Spleen (tissue), 11 donors: ENCODE results near the gene UGT1A9. TPM values are rescaled to one million over a fixed set of nuclear protein-coding genes. Genes with fewer than 3 reads are reported as not detected.
"Not testable (repeated sequence)": the region's sequence is repeated elsewhere in the genome, so short reads cannot be mapped to it uniquely, and the experiment has no call there.

Source experiments
- DNase-seq: peaks from one replicate; pipeline ENCODE4 v3.0.0-alpha.2; 2020
- H3K27ac ChIP-seq, 8 donors: fragments of 200-600 bp; sonication (generic) in 7 of 8; 1 replicate in 4 of 8; 2 replicates in 4 of 8; pipeline versions ENCODE4 v1.5.0 to v1.8.0; 2016 to 2021; ENCODE audit warnings: inconsistent platforms in 4 of 8, mild to moderate bottlenecking in 4 of 8, moderate library complexity in 1 of 8
- H3K27me3 ChIP-seq, 7 donors: fragments of 200-600 bp; sonication (generic) in 6 of 7; replicated peaks in 1 of 7; 1 replicate in 4 of 7; 2 replicates in 3 of 7; pipeline versions ENCODE4 v1.5.0 to v1.8.0; 2016 to 2021; ENCODE audit warnings: inconsistent platforms in 3 of 7, mild to moderate bottlenecking in 1 of 7
- H3K36me3 ChIP-seq, 6 donors: fragments of 200-600 bp; sonication (generic) in 5 of 6; 1 replicate in 4 of 6; 2 replicates in 2 of 6; pipeline versions ENCODE4 v1.5.0 to v1.8.0; 2016 to 2021; ENCODE audit warnings: inconsistent platforms in 2 of 6
- H3K4me1 ChIP-seq, 6 donors: fragments of 200-600 bp; sonication (generic) in 5 of 6; 1 replicate in 3 of 6; 2 replicates in 3 of 6; pipeline versions ENCODE4 v1.5.0 to v1.8.0; 2016 to 2021; ENCODE audit warnings: inconsistent platforms in 3 of 6
- H3K4me3 ChIP-seq, 8 donors: fragments of 200-600 bp; sonication (generic) in 7 of 8; 1 replicate in 4 of 8; 2 replicates in 4 of 8; pipeline versions ENCODE4 v1.5.0 to v1.8.0; 2016 to 2021; ENCODE audit warnings: inconsistent platforms in 4 of 8, mild to moderate bottlenecking in 4 of 8, moderate library complexity in 2 of 8
- H3K9me3 ChIP-seq, 8 donors: fragments of 200-600 bp; sonication (generic) in 7 of 8; 1 replicate in 4 of 8; 2 replicates in 4 of 8; pipeline versions ENCODE4 v1.5.0 to v1.8.0; 2016 to 2021; ENCODE audit warnings: inconsistent platforms in 4 of 8
- POLR2A ChIP-seq, 3 donors: fragments of 450-650 bp; IDR thresholded peaks; one replicate each; pipeline ENCODE4 v1.5.1; 2017; ENCODE audit warnings: antibody characterized with exemption in 3 of 3, mild to moderate bottlenecking in 1 of 3
- POLR2AphosphoS5 ChIP-seq, 3 donors: sonication (generic); formaldehyde crosslinking; IDR thresholded peaks; one replicate each; pipeline ENCODE4 v1.5.1; 2017; ENCODE audit warnings: antibody characterized with exemption in 3 of 3
- WGBS, 5 donors: extraction: QIAGEN DNeasy Blood & Tissue Kit in 3 of 5; methylation state at CpG; one replicate each; pipeline versions ENCODE4 v1.1.5 to v1.1.7; 2013 to 2018; 5-methylcytosine and 5-hydroxymethylcytosine counted together
- intact Hi-C: fragments of 100-400 bp; cut with DNase I; formaldehyde crosslinking; loops from one replicate; pipeline ENCODE4 v1.15.0; 2023; ENCODE audit warnings: low total_unique reads
- polyA plus RNA-seq, 3 donors: library from polyadenylated mRNA; stranded (reverse); fragments of 200-250 nt; gene quantifications; one replicate each; pipeline ENCODE4 v1.2.1, GENCODE V29; 2013
- total RNA-seq, 7 donors: library from RNA; depleted of rRNA in 3 of 7; stranded (reverse); fragments of >200 nt in 3 of 7; fragmentation: NEBNext Ultra II Directional in 4 of 7; extraction: Animal tissue kit (Norgen Biotek cat#: 25700) in 4 of 7; gene quantifications; one replicate each; pipeline versions ENCODE4 v1.1.0 to v1.2.1, GENCODE V29; 2016 to 2021
- TF ChIP-seq, protein P1 (sequence below), 11 experiments: fragments of 200-600 bp in 7 of 11; fragments of 450-650 bp in 4 of 11; sonication (generic) in 4 of 11; IDR thresholded peaks in 8 of 11; conservative IDR thresholded peaks in 3 of 11; 1 replicate in 7 of 11; 2 replicates in 4 of 11; pipeline versions ENCODE4 v1.4.0 to v1.8.0; 2016 to 2021; ENCODE audit warnings: antibody characterized with exemption in 11 of 11, inconsistent platforms in 4 of 11, mild to moderate bottlenecking in 1 of 11
- donor health status: healthy with polysubstance abuse.
- donor health status: DM: no; HTN: no; CAD: no; lungs with moderate emphysema.
- donor health status: DM: no; HTN: no; CAD: no.
- donor health status: Bipolar disorder and iron deficiency.
- donor health status: healthy.
- donor health status: DM: no; HTN: no; CAD: no.
- donor health status: DM: yes; HTN: yes; CAD: no.

UGT1A9 gene
- total and polyA plus RNA-seq, 10 donors: not detected

DNA sequence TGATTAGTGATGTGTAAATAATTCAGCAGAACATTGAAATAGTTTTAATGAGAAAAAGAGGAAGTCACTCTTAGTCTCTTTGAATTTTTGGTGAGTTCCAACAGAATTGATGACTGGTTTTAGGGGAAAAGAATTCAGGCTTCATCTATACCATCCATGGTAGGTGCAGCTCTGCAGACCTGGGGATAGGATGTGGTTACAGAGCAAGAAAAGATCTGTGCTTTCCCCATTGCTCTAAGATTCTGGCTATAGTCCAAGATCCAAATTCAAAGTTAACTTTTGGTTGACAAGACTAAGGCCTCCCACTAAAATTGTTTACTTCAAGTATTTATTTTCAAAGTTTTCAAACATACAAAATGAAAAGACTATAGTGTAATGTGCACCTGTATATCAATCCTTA is 31.8 kb upstream of the UGT1A9 start:
- no peak for DNase-seq
- TF ChIP-seq POLR2AphosphoS5 (IDR thresholded peaks at IDR 0.05): no peak
- TF ChIP-seq POLR2A (IDR thresholded peaks at IDR 0.05): no peak
- TF ChIP-seq, protein P1, sequence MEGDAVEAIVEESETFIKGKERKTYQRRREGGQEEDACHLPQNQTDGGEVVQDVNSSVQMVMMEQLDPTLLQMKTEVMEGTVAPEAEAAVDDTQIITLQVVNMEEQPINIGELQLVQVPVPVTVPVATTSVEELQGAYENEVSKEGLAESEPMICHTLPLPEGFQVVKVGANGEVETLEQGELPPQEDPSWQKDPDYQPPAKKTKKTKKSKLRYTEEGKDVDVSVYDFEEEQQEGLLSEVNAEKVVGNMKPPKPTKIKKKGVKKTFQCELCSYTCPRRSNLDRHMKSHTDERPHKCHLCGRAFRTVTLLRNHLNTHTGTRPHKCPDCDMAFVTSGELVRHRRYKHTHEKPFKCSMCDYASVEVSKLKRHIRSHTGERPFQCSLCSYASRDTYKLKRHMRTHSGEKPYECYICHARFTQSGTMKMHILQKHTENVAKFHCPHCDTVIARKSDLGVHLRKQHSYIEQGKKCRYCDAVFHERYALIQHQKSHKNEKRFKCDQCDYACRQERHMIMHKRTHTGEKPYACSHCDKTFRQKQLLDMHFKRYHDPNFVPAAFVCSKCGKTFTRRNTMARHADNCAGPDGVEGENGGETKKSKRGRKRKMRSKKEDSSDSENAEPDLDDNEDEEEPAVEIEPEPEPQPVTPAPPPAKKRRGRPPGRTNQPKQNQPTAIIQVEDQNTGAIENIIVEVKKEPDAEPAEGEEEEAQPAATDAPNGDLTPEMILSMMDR (IDR thresholded peaks at IDR 0.05 in 8 of 11, conservative IDR thresholded peaks at IDR 0.05 in 3 of 11): no peak
- intact Hi-C loops: no loop called here

DNA sequence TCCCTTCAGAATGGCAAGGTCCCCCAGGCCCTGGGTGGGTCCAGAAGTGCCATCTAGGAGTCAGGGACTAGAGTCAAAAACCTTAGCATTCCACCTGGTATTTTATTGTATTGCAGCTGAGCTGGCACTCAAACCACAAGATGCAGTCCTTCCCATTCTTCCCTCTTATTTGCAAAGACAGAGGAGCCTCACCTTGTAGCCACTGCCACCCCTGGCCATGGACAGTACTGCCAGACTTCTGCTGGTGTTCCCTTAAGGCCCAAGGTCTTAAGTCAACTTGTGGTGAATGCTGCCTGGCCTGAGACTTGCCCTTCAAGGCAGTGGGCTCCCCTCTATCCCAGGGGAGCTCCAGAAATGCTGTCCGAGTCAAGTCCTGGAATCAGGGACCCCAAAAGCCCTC is 28.6 kb upstream of the UGT1A9 start:
- Histone ChIP-seq H3K4me1 (no peaks in the 10 kb centered on the region), H3K27me3 (no peaks in the 10 kb centered on the region)
- 82 to 100% (median 91%) methylated on average over 1 of the region's 1 CpG for WGBS, 5 donors

More for the DNA sequence above, 31.8 kb upstream of the UGT1A9 start:
- H3K4me1 ChIP-seq: no peaks in the 10 kb centered on the region
- no peaks in the 10 kb centered on the region for H3K27me3 ChIP-seq
- H3K9me3 ChIP-seq: peaks cover 0 to 19% (median 7%) of the 10 kb centered on the region in 8 donors
- no peaks in the 10 kb centered on the region for H3K36me3 ChIP-seq
- no peak overlapping the region for H3K4me3 ChIP-seq
- H3K27ac ChIP-seq: no peak overlapping the region

DNA sequence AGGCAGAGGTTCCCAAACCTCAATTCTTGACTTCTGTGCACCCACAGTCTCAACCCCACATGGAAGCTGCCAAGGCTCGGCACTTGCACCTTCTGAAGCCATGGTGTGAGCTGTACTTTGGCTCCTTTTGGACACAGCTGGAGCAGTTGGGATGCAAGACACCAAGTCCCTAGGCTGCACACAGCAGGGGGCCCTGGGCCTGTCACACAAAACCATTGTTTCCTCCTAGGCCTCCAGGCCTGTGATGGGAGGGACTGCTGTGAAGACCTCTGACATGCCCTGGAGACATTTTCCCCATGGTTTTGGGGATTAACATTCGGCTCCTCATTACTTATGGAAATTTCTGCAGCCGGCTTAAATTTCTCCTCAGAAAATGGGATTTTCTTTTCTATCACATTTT is 25.7 kb upstream of the UGT1A9 start:
- intact Hi-C loops, H3K27ac ChIP-seq, H3K4me3 ChIP-seq, H3K36me3 ChIP-seq, DNase-seq, H3K4me1 ChIP-seq, H3K27me3 ChIP-seq: not testable (repeated sequence)
- 86 to 94% (median 92%) methylated on average over 3 of the region's 3 CpGs for WGBS, 5 donors
- peaks cover 0 to 40% (median 27%) of the 10 kb centered on the region in 8 donors for H3K9me3 ChIP-seq

More for the DNA sequence above, 28.6 kb upstream of the UGT1A9 start:
- DNase-seq: no peak
- Histone ChIP-seq H3K9me3 (peaks cover 0 to 40% (median 27%) of the 10 kb centered on the region in 8 donors), H3K36me3 (no peaks in the 10 kb centered on the region), H3K27ac (no peak overlapping the region), H3K4me3 (no peak overlapping the region)
- TF ChIP-seq POLR2A (IDR thresholded peaks at IDR 0.05) (no peak), POLR2AphosphoS5 (IDR thresholded peaks at IDR 0.05) (no peak)
- TF ChIP-seq, protein P1 (IDR thresholded peaks at IDR 0.05 in 8 of 11, conservative IDR thresholded peaks at IDR 0.05 in 3 of 11): no peak
- intact Hi-C loops: no loop called here

DNA sequence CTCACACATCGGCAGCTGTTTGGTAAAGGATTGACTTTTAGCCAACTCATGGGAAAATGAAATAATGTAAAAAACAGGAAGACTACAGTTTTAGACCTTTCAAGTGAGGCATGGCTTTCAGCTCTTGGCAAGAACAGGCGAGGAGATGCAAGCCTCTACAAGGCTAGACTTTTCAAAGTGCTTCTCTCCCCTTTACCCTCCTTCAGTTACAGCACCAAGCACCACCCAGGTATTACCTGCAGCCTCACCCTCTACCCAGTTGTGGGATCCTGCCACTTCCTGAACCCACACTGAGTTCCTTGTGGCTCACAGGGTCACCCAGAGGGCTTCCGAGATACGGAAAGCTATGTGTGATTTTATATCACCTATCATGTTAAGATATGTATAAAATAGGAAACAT is 20.7 kb upstream of the UGT1A9 start:
- H3K27me3 ChIP-seq: no peaks in the 10 kb centered on the region
- 80 to 92% (median 84%) methylated on average over 4 of the region's 4 CpGs for WGBS, 5 donors
- H3K27ac ChIP-seq: no peak overlapping the region
- H3K36me3 ChIP-seq: no peaks in the 10 kb centered on the region
- TF ChIP-seq POLR2AphosphoS5 (IDR thresholded peaks at IDR 0.05) (no peak), POLR2A (IDR thresholded peaks at IDR 0.05) (no peak)
- TF ChIP-seq, protein P1 (IDR thresholded peaks at IDR 0.05 in 8 of 11, conservative IDR thresholded peaks at IDR 0.05 in 3 of 11): no peak
- no peaks in the 10 kb centered on the region for H3K4me1 ChIP-seq
- no peak for DNase-seq
- intact Hi-C loops: no loop called here
- H3K4me3 ChIP-seq: no peak overlapping the region
- H3K9me3 ChIP-seq: peaks cover 0 to 12% (median 10%) of the 10 kb centered on the region in 8 donors

DNA sequence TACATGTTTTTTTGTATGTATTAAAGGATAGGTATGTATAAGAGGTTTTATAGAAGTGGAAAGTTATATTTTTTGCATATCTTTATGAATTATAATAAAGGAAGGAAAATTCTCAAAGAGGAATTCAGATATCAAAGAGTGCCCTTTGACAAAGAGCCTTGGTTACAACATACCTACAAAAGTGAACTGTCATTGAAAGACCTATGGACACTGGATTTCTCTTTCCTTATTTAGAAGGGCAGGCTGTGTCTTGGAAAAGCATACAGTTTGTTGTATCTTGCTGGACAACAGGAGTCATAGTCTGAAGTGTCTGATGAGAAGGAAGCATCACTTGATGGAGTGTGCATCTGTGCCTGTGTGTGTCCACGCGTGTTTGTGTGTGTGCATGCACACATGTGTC is 20.3 kb upstream of the UGT1A9 start:
- Histone ChIP-seq H3K9me3 (peaks cover 0 to 8% (median 6%) of the 10 kb centered on the region in 8 donors), H3K36me3 (no peaks in the 10 kb centered on the region), H3K27me3 (no peaks in the 10 kb centered on the region), H3K4me1 (no peaks in the 10 kb centered on the region), H3K4me3 (no peak overlapping the region), H3K27ac (no peak overlapping the region)
- intact Hi-C loops: no loop called here
- no peak for DNase-seq
- no peak for TF ChIP-seq POLR2AphosphoS5 (IDR thresholded peaks at IDR 0.05)
- TF ChIP-seq, protein P1 (IDR thresholded peaks at IDR 0.05 in 8 of 11, conservative IDR thresholded peaks at IDR 0.05 in 3 of 11): no peak
- TF ChIP-seq POLR2A (IDR thresholded peaks at IDR 0.05): no peak
- WGBS, 5 donors: 91 to 100% (median 95%) methylated on average over 2 of the region's 2 CpGs
